ENCODE results near the gene DTNBP1. TPM values are rescaled to one million over a fixed set of nuclear protein-coding genes. Genes with fewer than 3 reads are reported as not detected.
A peak's percentile ranks its signal among the peaks of the same experiment; 100 is the strongest.

DTNBP1 gene
- total and polyA plus RNA-seq, 5 donors from 2014 or later: 22.4 to 43.1 (median 33.7) TPM

DNA sequence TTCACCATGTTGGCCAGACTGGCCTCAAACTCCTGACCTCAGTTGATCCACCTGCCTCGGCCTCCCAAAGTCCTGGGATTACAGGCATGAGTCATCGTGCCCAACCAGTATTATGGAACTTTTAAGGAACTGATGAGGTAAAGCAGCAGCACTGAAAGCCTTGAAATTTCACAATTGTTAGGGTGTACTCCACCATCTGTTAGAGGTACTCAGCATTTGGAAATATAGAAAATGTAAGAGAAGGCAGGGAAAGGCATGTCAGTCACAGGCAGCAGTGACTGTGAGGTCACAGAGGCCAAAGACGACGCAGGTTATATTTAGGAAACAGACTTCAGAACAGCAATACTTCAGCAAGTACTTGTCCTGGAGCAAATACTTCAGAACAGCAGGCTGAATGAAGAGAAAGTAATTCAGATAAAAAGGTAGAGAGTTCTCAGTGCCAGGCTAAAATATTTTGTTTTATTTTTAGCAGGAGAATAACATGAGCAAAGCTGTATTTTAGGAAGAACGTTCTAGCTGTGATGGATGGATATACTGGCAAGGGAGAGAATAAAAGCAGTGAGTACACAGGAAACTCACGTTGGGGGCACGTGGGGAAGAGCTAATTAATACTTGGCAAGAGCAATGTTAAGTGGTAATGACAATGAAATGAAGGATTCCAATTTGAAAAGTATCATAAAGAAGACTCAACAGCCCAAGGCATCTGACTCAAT is 67.2 kb downstream of the DTNBP1 start:
- Histone ChIP-seq H3K27me3 (ENCODE audit: control insufficient read depth, insufficient read depth, low read length) (no peaks in the 10 kb centered on the region), H3K4me1 (ENCODE audit: control insufficient read depth, insufficient read depth, low read length, poor library complexity, severe bottlenecking) (no peaks in the 10 kb centered on the region), H3K4me3 (ENCODE audit: low read depth, low read length) (no peak overlapping the region), H3K36me3 (ENCODE audit: control insufficient read depth, insufficient read depth, low read length) (no peaks in the 10 kb centered on the region), H3K27ac (ENCODE audit: insufficient read depth, low read length, poor library complexity, severe bottlenecking) (no peak overlapping the region), H3K9me3 (ENCODE audit: control insufficient read depth in 2 of 2, low read length in 2 of 2) (no peaks in the 10 kb centered on the region)
- H3K4me3 Mint-ChIP-seq: no peak overlapping the region
- H3K27me3 Mint-ChIP-seq: no peaks in the 10 kb centered on the region
- peaks cover 4 to 53% (median 45%) of the 10 kb centered on the region in 4 donors for H3K4me1 Mint-ChIP-seq
- DNase-seq: no peak
- H3K27ac Mint-ChIP-seq: peak overlapping the region in 1 of 3 donors; percentile 50
- peaks cover 0 to 3% (median 0%) of the 10 kb centered on the region in 7 donors for H3K9me3 Mint-ChIP-seq
- ATAC-seq (ENCODE audit: low read depth in 2 of 2): no peak
- peaks cover 26% of the 10 kb centered on the region for H3K36me3 Mint-ChIP-seq

- peaks cover 24% of the 10 kb centered on the region for H3K36me3 Mint-ChIP-seq
Observed at GRCh38 chr6:15594512-15595259, 68.1 kb downstream of the DTNBP1 start.

DNA sequence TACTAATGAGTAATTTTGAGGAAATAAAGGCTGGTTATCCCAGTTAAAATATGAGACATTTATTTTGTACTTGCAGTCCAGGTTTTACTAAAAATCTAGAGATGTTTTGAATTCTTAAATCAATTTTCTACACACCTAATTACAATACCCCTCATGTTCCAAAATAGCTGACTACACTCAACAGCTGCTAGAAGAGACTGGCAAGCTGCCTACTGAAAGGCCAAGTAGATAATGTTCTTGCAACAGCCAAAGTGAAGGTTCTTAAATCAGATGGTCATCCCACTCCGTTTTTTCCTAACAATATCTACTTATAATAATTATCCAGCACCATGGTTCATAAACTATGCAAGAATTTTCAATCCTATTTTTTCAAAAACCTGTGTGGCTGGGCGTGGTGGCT is 69.0 kb downstream of the DTNBP1 start:
- Histone ChIP-seq H3K27ac (ENCODE audit: insufficient read depth, low read length, poor library complexity, severe bottlenecking) (no peak overlapping the region), H3K27me3 (ENCODE audit: control insufficient read depth, insufficient read depth, low read length) (no peaks in the 10 kb centered on the region), H3K4me1 (ENCODE audit: control insufficient read depth, insufficient read depth, low read length, poor library complexity, severe bottlenecking) (no peaks in the 10 kb centered on the region), H3K4me3 (ENCODE audit: low read depth, low read length) (no peak overlapping the region), H3K36me3 (ENCODE audit: control insufficient read depth, insufficient read depth, low read length) (no peaks in the 10 kb centered on the region), H3K9me3 (ENCODE audit: control insufficient read depth in 2 of 2, low read length in 2 of 2) (no peaks in the 10 kb centered on the region)
- peaks cover 29% of the 10 kb centered on the region for H3K36me3 Mint-ChIP-seq
- H3K4me1 Mint-ChIP-seq: peaks cover 4 to 48% (median 42%) of the 10 kb centered on the region in 4 donors
- no peak overlapping the region for H3K27ac Mint-ChIP-seq
- peaks cover 0 to 4% (median 0%) of the 10 kb centered on the region in 7 donors for H3K9me3 Mint-ChIP-seq
- ATAC-seq (ENCODE audit: low read depth in 2 of 2) (no peak), DNase-seq (no peak)
- no peaks in the 10 kb centered on the region for H3K27me3 Mint-ChIP-seq
- no peak overlapping the region for H3K4me3 Mint-ChIP-seq

More at GRCh38 chr6:15594512-15595259, 68.1 kb downstream of the DTNBP1 start:
- Mint-ChIP-seq H3K27ac (no peak overlapping the region), H3K4me1 (peaks cover 4 to 45% (median 40%) of the 10 kb centered on the region in 4 donors), H3K4me3 (peak overlapping the region in 1 of 4 donors; percentile 22), H3K9me3 (peaks cover 0 to 4% (median 0%) of the 10 kb centered on the region in 7 donors), H3K27me3 (no peaks in the 10 kb centered on the region)
- Histone ChIP-seq H3K27ac (ENCODE audit: insufficient read depth, low read length, poor library complexity, severe bottlenecking) (no peak overlapping the region), H3K4me1 (ENCODE audit: control insufficient read depth, insufficient read depth, low read length, poor library complexity, severe bottlenecking) (no peaks in the 10 kb centered on the region), H3K27me3 (ENCODE audit: control insufficient read depth, insufficient read depth, low read length) (no peaks in the 10 kb centered on the region), H3K4me3 (ENCODE audit: low read depth, low read length) (no peak overlapping the region), H3K9me3 (ENCODE audit: control insufficient read depth in 2 of 2, low read length in 2 of 2) (no peaks in the 10 kb centered on the region), H3K36me3 (ENCODE audit: control insufficient read depth, insufficient read depth, low read length) (no peaks in the 10 kb centered on the region)
- DNase-seq (no peak), ATAC-seq (ENCODE audit: low read depth in 2 of 2) (no peak)

- no peaks in the 10 kb centered on the region for H3K27me3 Mint-ChIP-seq
- peaks cover 4 to 48% (median 40%) of the 10 kb centered on the region in 4 donors for H3K4me1 Mint-ChIP-seq
- no peak overlapping the region for H3K4me3 Mint-ChIP-seq
- Histone ChIP-seq H3K27ac (ENCODE audit: insufficient read depth, low read length, poor library complexity, severe bottlenecking) (no peak overlapping the region), H3K27me3 (ENCODE audit: control insufficient read depth, insufficient read depth, low read length) (no peaks in the 10 kb centered on the region), H3K4me3 (ENCODE audit: low read depth, low read length) (no peak overlapping the region), H3K4me1 (ENCODE audit: control insufficient read depth, insufficient read depth, low read length, poor library complexity, severe bottlenecking) (no peaks in the 10 kb centered on the region), H3K36me3 (ENCODE audit: control insufficient read depth, insufficient read depth, low read length) (no peaks in the 10 kb centered on the region), H3K9me3 (ENCODE audit: control insufficient read depth in 2 of 2, low read length in 2 of 2) (no peaks in the 10 kb centered on the region)
- ATAC-seq (ENCODE audit: low read depth in 2 of 2) (no peak), DNase-seq (no peak)
- H3K36me3 Mint-ChIP-seq: peaks cover 29% of the 10 kb centered on the region
- peaks cover 0 to 4% (median 0%) of the 10 kb centered on the region in 7 donors for H3K9me3 Mint-ChIP-seq
- no peak overlapping the region for H3K27ac Mint-ChIP-seq
Observed at GRCh38 chr6:15592610-15593009, 70.2 kb downstream of the DTNBP1 start.

DNA sequence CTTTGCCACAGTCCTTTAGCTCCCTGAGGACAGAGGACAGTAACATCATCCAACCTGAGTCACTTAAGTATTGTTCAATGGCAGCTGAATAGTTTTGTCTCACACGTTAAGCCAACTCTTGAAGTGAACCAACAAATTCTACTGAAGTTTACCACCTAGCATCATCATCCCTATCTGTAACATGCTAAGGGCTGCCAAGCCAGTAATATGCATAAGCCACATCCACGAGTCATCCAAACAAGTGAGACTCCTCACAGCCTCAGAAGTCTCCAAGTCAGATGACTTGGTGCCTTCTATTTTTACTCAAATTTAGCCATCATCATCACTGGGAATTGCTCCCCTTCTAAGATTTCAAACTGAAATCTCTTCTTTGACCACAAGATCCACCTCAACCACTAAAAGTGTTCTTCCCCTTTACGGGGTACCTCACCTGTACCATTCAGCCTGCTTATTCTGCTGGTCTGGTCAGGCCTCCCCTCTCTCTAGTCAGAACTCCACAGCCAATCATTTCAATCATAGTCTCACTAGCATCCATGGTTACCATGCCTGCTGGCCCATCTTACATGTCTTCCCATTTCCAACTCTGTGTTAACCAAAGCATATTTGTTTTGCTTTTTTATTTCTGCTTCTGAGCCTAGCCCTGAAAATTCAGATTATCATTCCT is 73.7 kb downstream of the DTNBP1 start:
- Mint-ChIP-seq H3K9me3 (peaks cover 0 to 1% (median 0%) of the 10 kb centered on the region in 7 donors), H3K4me3 (no peak overlapping the region), H3K27me3 (no peaks in the 10 kb centered on the region), H3K27ac (no peak overlapping the region), H3K4me1 (peaks cover 0 to 35% (median 30%) of the 10 kb centered on the region in 4 donors), H3K36me3 (peaks cover 22% of the 10 kb centered on the region)
- no peaks in the 10 kb centered on the region for H3K9me3 ChIP-seq (ENCODE audit: control insufficient read depth in 2 of 2, low read length in 2 of 2)
- no peak overlapping the region for H3K4me3 ChIP-seq (ENCODE audit: low read depth, low read length)
- no peak overlapping the region for H3K27ac ChIP-seq (ENCODE audit: insufficient read depth, low read length, poor library complexity, severe bottlenecking)
- H3K4me1 ChIP-seq (ENCODE audit: control insufficient read depth, insufficient read depth, low read length, poor library complexity, severe bottlenecking): no peaks in the 10 kb centered on the region
- DNase-seq (no peak), ATAC-seq (ENCODE audit: low read depth in 2 of 2) (no peak)
- no peaks in the 10 kb centered on the region for H3K36me3 ChIP-seq (ENCODE audit: control insufficient read depth, insufficient read depth, low read length)
- H3K27me3 ChIP-seq (ENCODE audit: control insufficient read depth, insufficient read depth, low read length): no peaks in the 10 kb centered on the region

- Histone ChIP-seq H3K36me3 (ENCODE audit: control insufficient read depth, insufficient read depth, low read length) (no peaks in the 10 kb centered on the region), H3K27me3 (ENCODE audit: control insufficient read depth, insufficient read depth, low read length) (no peaks in the 10 kb centered on the region), H3K9me3 (ENCODE audit: control insufficient read depth in 2 of 2, low read length in 2 of 2) (no peaks in the 10 kb centered on the region), H3K4me3 (ENCODE audit: low read depth, low read length) (no peak overlapping the region), H3K27ac (ENCODE audit: insufficient read depth, low read length, poor library complexity, severe bottlenecking) (no peak overlapping the region), H3K4me1 (ENCODE audit: control insufficient read depth, insufficient read depth, low read length, poor library complexity, severe bottlenecking) (no peaks in the 10 kb centered on the region)
- no peaks in the 10 kb centered on the region for H3K27me3 Mint-ChIP-seq
- peak overlapping the region in 1 of 3 donors; percentile 16 for H3K27ac Mint-ChIP-seq
- no peak overlapping the region for H3K4me3 Mint-ChIP-seq
- peaks cover 0 to 1% (median 0%) of the 10 kb centered on the region in 7 donors for H3K9me3 Mint-ChIP-seq
- peaks cover 19% of the 10 kb centered on the region for H3K36me3 Mint-ChIP-seq
- no peak for ATAC-seq (ENCODE audit: low read depth in 2 of 2)
- H3K4me1 Mint-ChIP-seq: peaks cover 0 to 23% (median 12%) of the 10 kb centered on the region in 4 donors
- no peak for DNase-seq
Observed at GRCh38 chr6:15586503-15586902, 76.3 kb downstream of the DTNBP1 start.

- Mint-ChIP-seq H3K27ac (no peak overlapping the region), H3K36me3 (peaks cover 17% of the 10 kb centered on the region)
- no peak for ATAC-seq (ENCODE audit: low read depth in 2 of 2)
Observed at GRCh38 chr6:15585760-15586214, 77.0 kb downstream of the DTNBP1 start.

More at GRCh38 chr6:15585760-15586214, 77.0 kb downstream of the DTNBP1 start:
- no peaks in the 10 kb centered on the region for H3K27me3 Mint-ChIP-seq
- Histone ChIP-seq H3K27me3 (ENCODE audit: control insufficient read depth, insufficient read depth, low read length) (no peaks in the 10 kb centered on the region), H3K36me3 (ENCODE audit: control insufficient read depth, insufficient read depth, low read length) (no peaks in the 10 kb centered on the region), H3K4me1 (ENCODE audit: control insufficient read depth, insufficient read depth, low read length, poor library complexity, severe bottlenecking) (no peaks in the 10 kb centered on the region), H3K4me3 (ENCODE audit: low read depth, low read length) (no peak overlapping the region), H3K9me3 (ENCODE audit: control insufficient read depth in 2 of 2, low read length in 2 of 2) (no peaks in the 10 kb centered on the region), H3K27ac (ENCODE audit: insufficient read depth, low read length, poor library complexity, severe bottlenecking) (no peak overlapping the region)
- peaks cover 0 to 1% (median 0%) of the 10 kb centered on the region in 7 donors for H3K9me3 Mint-ChIP-seq
- peaks cover 0 to 24% (median 12%) of the 10 kb centered on the region in 4 donors for H3K4me1 Mint-ChIP-seq
- DNase-seq: no peak
- H3K4me3 Mint-ChIP-seq: no peak overlapping the region

All from CD4-positive, CD25-positive, alpha-beta regulatory T cell (primary cell).